T-helper 22 cell (primary cell): Measurements from ENCODE around the gene BECN2.
A peak's percentile ranks its signal among the peaks of the same experiment; 100 is the strongest.
"Not testable (repeated sequence)": the region's sequence is repeated elsewhere in the genome, so short reads cannot be mapped to it uniquely, and the experiment has no call there.

Experiments
- DNase-seq: peaks from one replicate; pipeline ENCODE4 v3.0.0-alpha.2; 2020; ENCODE audit warnings: low read depth

Gene BECN2

GRCh38 chr1:241979926-241980325, 22.4 kb downstream of the BECN2 start:
- no peak for DNase-seq

GRCh38 chr1:241985787-241986186, 28.2 kb downstream of the BECN2 start:
- no peak for DNase-seq

GRCh38 chr1:241988389-241988930, 30.9 kb downstream of the BECN2 start:
- not testable (repeated sequence) for DNase-seq

- DNase-seq: no peak
Observed at GRCh38 chr1:241990040-241990439, 32.5 kb downstream of the BECN2 start.

GRCh38 chr1:241992734-241993133, 35.2 kb downstream of the BECN2 start:
- no peak for DNase-seq

- DNase-seq: no peak
Observed at GRCh38 chr1:241994171-241994570, 36.6 kb downstream of the BECN2 start.

GRCh38 chr1:241997401-241997998, 39.9 kb downstream of the BECN2 start:
- DNase-seq: no peak

GRCh38 chr1:241998412-241998921, 40.9 kb downstream of the BECN2 start:
- DNase-seq: peak; percentile 2

- no peak for DNase-seq
Observed at GRCh38 chr1:241999026-241999425, 41.5 kb downstream of the BECN2 start, which contains the start of gene MAP1LC3C. TSS of gene MAP1LC3C (minus strand) at chr1:241999098. CDS start at chr1:241999008, 90 bp downstream.

GRCh38 chr1:242000434-242000833, 42.9 kb downstream of the BECN2 start:
- DNase-seq: no peak

- no peak for DNase-seq
Observed at GRCh38 chr1:242002072-242002471, 44.5 kb downstream of the BECN2 start.

GRCh38 chr1:242002510-242002909, 44.9 kb downstream of the BECN2 start:
- no peak for DNase-seq

- no peak for DNase-seq
Observed at GRCh38 chr1:242004751-242005495, 47.4 kb downstream of the BECN2 start.

GRCh38 chr1:242005866-242006535, 48.4 kb downstream of the BECN2 start:
- no peak for DNase-seq

- DNase-seq: no peak
Observed at GRCh38 chr1:242006976-242007375, 49.4 kb downstream of the BECN2 start.
